ENCODE measurements around the gene DHRS4. TPM values are rescaled to one million over a fixed set of nuclear protein-coding genes. Genes with fewer than 3 reads are reported as not detected.

DHRS4 gene
- total and polyA plus RNA-seq, 2 of the 13 experiments (the other 11 are each of a cell fraction or from before 2014, with no cell fraction given), result 23.9 to 45.1 TPM

GRCh38 chr14:24013654-24014514, 60.3 kb downstream of the DHRS4 start (continued):
- TF ChIP-seq ZNF747 (CRISPR knock-in tag; IDR thresholded peaks at IDR 0.05; ENCODE audit: borderline replicate concordance), result no peak
- no peak for TF ChIP-seq SMAD9 (CRISPR knock-in tag; IDR thresholded peaks at IDR 0.05)
- peak; percentile 58; the same call in 1 of the 2 replicates for TF ChIP-seq FOXP4 (CRISPR knock-in tag; IDR thresholded peaks at IDR 0.05)
- TF ChIP-seq ZBTB40 (IDR thresholded peaks at IDR 0.05), result no peak
- no peak for TF ChIP-seq ZBTB40 (CRISPR knock-in tag; IDR thresholded peaks at IDR 0.05)
- no peak for TF ChIP-seq TRIM24 (CRISPR knock-in tag; IDR thresholded peaks at IDR 0.05)
- peak; percentile 82 for TF ChIP-seq GATAD2A (CRISPR knock-in tag; IDR thresholded peaks at IDR 0.05)
- no peak for TF ChIP-seq CERS6 (CRISPR knock-in tag; IDR thresholded peaks at IDR 0.05)
- no peak; the same call in 1 of the 2 replicates for TF ChIP-seq DNMT3B (CRISPR knock-in tag; conservative IDR thresholded peaks at IDR 0.05)
- no peak for TF ChIP-seq ZNF790 (CRISPR knock-in tag; IDR thresholded peaks at IDR 0.05; ENCODE audit: borderline replicate concordance)
- no peak for TF ChIP-seq MLXIP (CRISPR knock-in tag; IDR thresholded peaks at IDR 0.05; ENCODE audit: borderline replicate concordance)
- TF ChIP-seq ZNF552 (CRISPR knock-in tag; IDR thresholded peaks at IDR 0.05; ENCODE audit: borderline replicate concordance), result peak; percentile 85; the same call in 1 of the 2 replicates
- no peak for TF ChIP-seq ZNF850 (CRISPR knock-in tag; conservative IDR thresholded peaks at IDR 0.05)
